ENCODE results near the gene LIMS3.
"Not testable (repeated sequence)": the region's sequence is repeated elsewhere in the genome, so short reads cannot be mapped to it uniquely, and the experiment has no call there.

DNA sequence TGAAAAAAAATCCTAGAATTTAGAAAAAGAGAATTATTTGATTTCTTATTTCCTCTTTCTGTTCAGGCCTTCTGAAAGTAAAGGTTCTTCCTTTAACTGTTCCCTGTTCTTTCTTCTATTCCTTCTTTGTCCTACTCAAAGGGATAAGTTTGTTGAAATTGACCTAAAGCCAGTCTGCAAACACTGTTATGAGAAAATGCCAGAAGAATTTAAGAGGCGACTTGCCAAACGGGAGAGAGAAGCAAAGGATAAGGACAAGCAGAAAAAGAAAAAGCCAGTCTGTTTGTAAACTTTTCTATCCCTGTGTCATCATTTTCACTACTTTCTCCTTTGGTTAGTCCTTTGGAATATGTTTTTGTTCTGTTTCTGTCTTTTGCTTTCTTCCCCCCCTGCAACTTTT lies 26.0 kb downstream of the LIMS3 start:
- TF ChIP-seq, protein P1, sequence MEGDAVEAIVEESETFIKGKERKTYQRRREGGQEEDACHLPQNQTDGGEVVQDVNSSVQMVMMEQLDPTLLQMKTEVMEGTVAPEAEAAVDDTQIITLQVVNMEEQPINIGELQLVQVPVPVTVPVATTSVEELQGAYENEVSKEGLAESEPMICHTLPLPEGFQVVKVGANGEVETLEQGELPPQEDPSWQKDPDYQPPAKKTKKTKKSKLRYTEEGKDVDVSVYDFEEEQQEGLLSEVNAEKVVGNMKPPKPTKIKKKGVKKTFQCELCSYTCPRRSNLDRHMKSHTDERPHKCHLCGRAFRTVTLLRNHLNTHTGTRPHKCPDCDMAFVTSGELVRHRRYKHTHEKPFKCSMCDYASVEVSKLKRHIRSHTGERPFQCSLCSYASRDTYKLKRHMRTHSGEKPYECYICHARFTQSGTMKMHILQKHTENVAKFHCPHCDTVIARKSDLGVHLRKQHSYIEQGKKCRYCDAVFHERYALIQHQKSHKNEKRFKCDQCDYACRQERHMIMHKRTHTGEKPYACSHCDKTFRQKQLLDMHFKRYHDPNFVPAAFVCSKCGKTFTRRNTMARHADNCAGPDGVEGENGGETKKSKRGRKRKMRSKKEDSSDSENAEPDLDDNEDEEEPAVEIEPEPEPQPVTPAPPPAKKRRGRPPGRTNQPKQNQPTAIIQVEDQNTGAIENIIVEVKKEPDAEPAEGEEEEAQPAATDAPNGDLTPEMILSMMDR (IDR thresholded peaks at IDR 0.05) = not testable (repeated sequence)
- TF ChIP-seq POLR2A (IDR thresholded peaks at IDR 0.05); POLR2AphosphoS5 (IDR thresholded peaks at IDR 0.05; ENCODE audit: insufficient read depth in 1 of 2, low read depth in 1 of 2): not testable (repeated sequence)

Measured in vagina (tissue), 2 donors.